H1 (cell line): Measurements from ENCODE around the gene GNG4. TPM values are rescaled to one million over a fixed set of nuclear protein-coding genes. Genes with fewer than 3 reads are reported as not detected.

Experiments
- CTCF ChIA-PET: fragments of 300-600 bp; sonication (Branson Sonifier 250); formaldehyde crosslinking; loops from one replicate; lab custom pipeline; 2021; ENCODE audit not compliant: partially characterized antibody; lab: Charles Lee
- POLR2A ChIA-PET: fragments of 300-600 bp; sonication (Branson Sonifier 250); formaldehyde crosslinking; loops from one replicate; lab custom pipeline; 2021; ENCODE audit warnings: inconsistent platforms; ENCODE audit not compliant: partially characterized antibody; lab: Charles Lee
- DNase-seq, 2 experiments: peaks; one replicate each; pipeline versions ENCODE4 v3.0.0 to v3.0.0-alpha.2; 2010 to 2022; ENCODE audit warnings: low spot score in 2 of 2, low read depth in 1 of 2, mixed read lengths in 1 of 2
- FAIRE-seq: peaks from 2 replicates; lab custom pipeline; 2011; peaks lifted over from hg19 to GRCh38; lab: Jason Lieb, UNC
- H2AFZ ChIP-seq: 2 replicates; pipeline ENCODE4 v1.8.1; 2012; ENCODE audit warnings: low read length, inconsistent platforms
- H2AK5ac ChIP-seq: 2 replicates; pipeline ENCODE4 v1.6.1; 2013; ENCODE audit warnings: low read depth, low read length
- H2BK120ac ChIP-seq: replicated peaks from 2 replicates; pipeline ENCODE3; 2013; ENCODE audit warnings: low read depth, low read length, inconsistent platforms
- H2BK12ac ChIP-seq: 2 replicates; pipeline ENCODE4 v1.6.1; 2013; ENCODE audit warnings: low read depth, low read length
- H2BK15ac ChIP-seq: 2 replicates; pipeline ENCODE4 v1.6.1; 2013; ENCODE audit warnings: low read length
- H2BK20ac ChIP-seq: 2 replicates; pipeline ENCODE4 v1.6.1; 2013; ENCODE audit warnings: low read length
- H2BK5ac ChIP-seq: 2 replicates; pipeline ENCODE4 v1.6.1; 2013; ENCODE audit warnings: low read depth, low read length
- H3K14ac ChIP-seq: 2 replicates; pipeline ENCODE4 v1.6.1; 2013; ENCODE audit warnings: inconsistent platforms; ENCODE audit not compliant: insufficient read length
- H3K18ac ChIP-seq: 2 replicates; pipeline ENCODE4 v1.6.1; 2013; ENCODE audit warnings: low read length; ENCODE audit errors: extremely low read depth
- H3K23ac ChIP-seq: 2 replicates; pipeline ENCODE4 v1.6.1; 2013; ENCODE audit warnings: inconsistent platforms; ENCODE audit not compliant: insufficient read length
- H3K23me2 ChIP-seq: 2 replicates; pipeline ENCODE4 v1.6.1; 2013; ENCODE audit warnings: low read depth, low read length
- H3K27ac ChIP-seq: 2 replicates; pipeline ENCODE4 v1.6.1; 2011; ENCODE audit warnings: low read depth, low read length, inconsistent platforms
- H3K27me3 ChIP-seq, 4 experiments: replicated peaks in 1 of 4; 1 replicate in 1 of 4; 2 replicates in 3 of 4; pipeline versions ENCODE4 v1.6.1 to v1.8.1; 2011 to 2013; ENCODE audit warnings: low read length in 3 of 4, mild to moderate bottlenecking in 3 of 4, inconsistent platforms in 2 of 4, mixed read lengths in 2 of 4, moderate library complexity in 1 of 4; ENCODE audit not compliant: control insufficient read depth in 3 of 4, insufficient read depth in 3 of 4; ENCODE audit errors: extremely low read depth in 1 of 4
- H3K36me3 ChIP-seq, 4 experiments: 2 replicates each; pipeline versions ENCODE4 v1.6.1 to v1.8.1; 2011 to 2013; ENCODE audit warnings: mild to moderate bottlenecking in 4 of 4, low read length in 3 of 4, moderate library complexity in 2 of 4, control low read depth in 1 of 4, inconsistent platforms in 1 of 4; ENCODE audit not compliant: insufficient read depth in 4 of 4, control insufficient read depth in 2 of 4
- H3K4ac ChIP-seq: replicated peaks from 2 replicates; pipeline ENCODE3; 2013; ENCODE audit warnings: low read length, low read depth, mixed read lengths, inconsistent platforms; ENCODE audit not compliant: insufficient read length
- H3K4me1 ChIP-seq, 4 experiments: replicated peaks in 1 of 4; 1 replicate in 1 of 4; 2 replicates in 3 of 4; pipeline versions ENCODE4 v1.6.1 to v1.8.1; 2011 to 2013; ENCODE audit warnings: low read length in 3 of 4, inconsistent platforms in 2 of 4, mixed read lengths in 1 of 4; ENCODE audit not compliant: insufficient read depth in 4 of 4, control insufficient read depth in 3 of 4
- H3K4me2 ChIP-seq, 2 experiments: 2 replicates each; pipeline versions ENCODE4 v1.6.1 to v1.8.1; 2011 to 2013; ENCODE audit warnings: low read depth in 2 of 2, low read length in 2 of 2, control low read depth in 1 of 2, inconsistent platforms in 1 of 2, mild to moderate bottlenecking in 1 of 2; ENCODE audit not compliant: insufficient read depth in 1 of 2
- H3K4me3 ChIP-seq, 4 experiments: fragments of 200-600, 300-600 bp in 1 of 4; sonication (generic), shearing (Covaris generic), sonication (Bioruptor Twin) in 1 of 4; 2 replicates each; pipeline versions ENCODE4 v1.5.1 to v1.8.1; 2011 to 2016; ENCODE audit warnings: low read length in 4 of 4, low read depth in 3 of 4, control low read depth in 2 of 4, inconsistent platforms in 2 of 4, mild to moderate bottlenecking in 2 of 4, mixed read lengths in 1 of 4, moderate library complexity in 1 of 4; ENCODE audit not compliant: insufficient read depth in 2 of 4; ENCODE audit errors: extremely low read depth in 1 of 4
- H3K56ac ChIP-seq: replicated peaks from 2 replicates; pipeline ENCODE3; 2013; ENCODE audit warnings: low read depth, mild to moderate bottlenecking, mixed read lengths, low read length, inconsistent platforms; ENCODE audit not compliant: insufficient read length
- H3K79me1 ChIP-seq: 2 replicates; pipeline ENCODE4 v1.6.1; 2013; ENCODE audit warnings: low read depth, low read length, control low read depth
- H3K79me2 ChIP-seq, 2 experiments: 2 replicates each; pipeline versions ENCODE4 v1.6.1 to v1.8.1; 2012 to 2013; ENCODE audit warnings: low read length in 2 of 2, mild to moderate bottlenecking in 2 of 2, inconsistent platforms in 1 of 2; ENCODE audit not compliant: insufficient read depth in 2 of 2, control insufficient read depth in 1 of 2
- H3K9ac ChIP-seq, 4 experiments: replicated peaks in 1 of 4; 1 replicate in 1 of 4; 2 replicates in 3 of 4; pipeline versions ENCODE4 v1.6.1 to v1.8.1; 2011 to 2013; ENCODE audit warnings: low read depth in 3 of 4, low read length in 3 of 4, control low read depth in 2 of 4, mild to moderate bottlenecking in 2 of 4, moderate library complexity in 2 of 4, inconsistent platforms in 1 of 4; ENCODE audit errors: extremely low read depth in 1 of 4
- H3K9me3 ChIP-seq, 2 experiments: 2 replicates each; pipeline versions ENCODE4 v1.6.1 to v1.8.1; 2012 to 2013; ENCODE audit warnings: mild to moderate bottlenecking in 2 of 2, moderate library complexity in 2 of 2, control low read depth in 1 of 2, inconsistent platforms in 1 of 2, low read depth in 1 of 2, low read length in 1 of 2, mixed read lengths in 1 of 2; ENCODE audit not compliant: insufficient read depth in 2 of 2
- H4K20me1 ChIP-seq, 2 experiments: replicated peaks in 1 of 2; 2 replicates each; pipeline versions ENCODE3 to v1.8.1; 2011 to 2013; ENCODE audit warnings: inconsistent platforms in 2 of 2, low read length in 2 of 2, mild to moderate bottlenecking in 1 of 2; ENCODE audit not compliant: insufficient read depth in 2 of 2, control insufficient read depth in 1 of 2
- H4K5ac ChIP-seq: 2 replicates; pipeline ENCODE4 v1.6.1; 2013; ENCODE audit warnings: low read length, low read depth, mixed read lengths, inconsistent platforms; ENCODE audit not compliant: insufficient read length
- H4K8ac ChIP-seq: 2 replicates; pipeline ENCODE4 v1.8.0; 2013; ENCODE audit warnings: mild to moderate bottlenecking, moderate library complexity, low read length, inconsistent platforms; ENCODE audit not compliant: insufficient read depth; ENCODE audit errors: extremely low read depth
- H4K91ac ChIP-seq: replicated peaks from 2 replicates; pipeline ENCODE3; 2013; ENCODE audit warnings: low read length, mixed read lengths, inconsistent platforms; ENCODE audit not compliant: insufficient read length
- CHD2 ChIP-seq: IDR thresholded peaks from 2 replicates; pipeline ENCODE4 v1.6.1; 2012; ENCODE audit warnings: low read length, improper control_type of control experiment
- FOSL1 ChIP-seq: IDR thresholded peaks from 2 replicates; pipeline ENCODE4 v1.6.1; 2011; ENCODE audit warnings: mild to moderate bottlenecking, low read depth, low read length, moderate library complexity; ENCODE audit not compliant: insufficient read depth
- RBBP5 ChIP-seq: IDR thresholded peaks from 2 replicates; pipeline ENCODE4 v1.7.1; 2012; ENCODE audit warnings: low read depth, mild to moderate bottlenecking, inconsistent platforms, low read length, moderate library complexity, borderline replicate concordance
- RNF2 ChIP-seq: fragments of 200-900, 300-1000 bp; sonication (generic); IDR thresholded peaks from 2 replicates; pipeline ENCODE4 v1.7.1; 2016; ENCODE audit warnings: borderline replicate concordance, low read depth, mild to moderate bottlenecking, antibody characterized with exemption, low read length; ENCODE audit not compliant: poor library complexity, severe bottlenecking; ENCODE audit errors: missing control alignments
- SIN3A ChIP-seq, 2 experiments: IDR thresholded peaks in 1 of 2; conservative IDR thresholded peaks in 1 of 2; 2 replicates each; pipeline ENCODE4 v1.6.1; 2011 to 2012; ENCODE audit warnings: low read length in 2 of 2, improper control_type of control experiment in 1 of 2, low read depth in 1 of 2, mild to moderate bottlenecking in 1 of 2
- SIRT6 ChIP-seq: IDR thresholded peaks from one replicate; pipeline ENCODE4 v1.7.1; 2012; ENCODE audit warnings: low read length, inconsistent platforms
- ZNF274 ChIP-seq: IDR thresholded peaks from 2 replicates; pipeline ENCODE4 v1.7.0; 2012; ENCODE audit warnings: low read length, borderline replicate concordance; ENCODE audit errors: extremely low read depth
- WGBS, 2 experiments: shearing (Covaris generic) in 1 of 2; methylation state at CpG; one replicate each; pipeline versions ENCODE4 v1.1.6 to v1.1.7; 2013 to 2015; ENCODE audit warnings: low lambda C conversion rate in 2 of 2, mixed read lengths in 2 of 2, inconsistent platforms in 1 of 2, low coverage in 1 of 2, missing lambda C conversion rate in 1 of 2; ENCODE audit not compliant: insufficient replicate concordance in 2 of 2, insufficient coverage in 1 of 2, insufficient read length in 1 of 2; ENCODE audit errors: extremely low coverage in 1 of 2, missing lambda C conversion rate in 1 of 2; 5-methylcytosine and 5-hydroxymethylcytosine counted together
- polyA plus RNA-seq, 7 experiments: library from polyadenylated mRNA; depleted of rRNA in 3 of 7; stranded (reverse) in 5 of 7; unstranded in 2 of 7; fragments of >200 nt in 5 of 7; fragments of 200-250 nt in 2 of 7; gene quantifications; 1 replicate in 5 of 7; 2 replicates in 1 of 7; 4 replicates in 1 of 7; pipeline versions ENCODE4 v1.2.1 to v1.2.3, GENCODE V29; 2011 to 2013; ENCODE audit warnings: missing spikeins in 2 of 7, mixed read lengths in 2 of 7
- total RNA-seq: library from RNA; stranded (reverse); fragmentation: NEBNext Ultra II Directional; extraction: Animal tissue kit (Norgen Biotek cat#: 25700); gene quantifications from 2 replicates; pipeline ENCODE4 v1.2.1, GENCODE V29; 2021
- TF ChIP-seq, protein P1 (sequence below): IDR thresholded peaks from 2 replicates; pipeline ENCODE4 v1.6.1; 2012; ENCODE audit warnings: inconsistent platforms

GNG4 gene
- total and polyA plus RNA-seq, 2 of the 8 experiments (the other 6 are each of a cell fraction or from before 2014, with no cell fraction given) = 95.5 to 96.8 TPM

DNA sequence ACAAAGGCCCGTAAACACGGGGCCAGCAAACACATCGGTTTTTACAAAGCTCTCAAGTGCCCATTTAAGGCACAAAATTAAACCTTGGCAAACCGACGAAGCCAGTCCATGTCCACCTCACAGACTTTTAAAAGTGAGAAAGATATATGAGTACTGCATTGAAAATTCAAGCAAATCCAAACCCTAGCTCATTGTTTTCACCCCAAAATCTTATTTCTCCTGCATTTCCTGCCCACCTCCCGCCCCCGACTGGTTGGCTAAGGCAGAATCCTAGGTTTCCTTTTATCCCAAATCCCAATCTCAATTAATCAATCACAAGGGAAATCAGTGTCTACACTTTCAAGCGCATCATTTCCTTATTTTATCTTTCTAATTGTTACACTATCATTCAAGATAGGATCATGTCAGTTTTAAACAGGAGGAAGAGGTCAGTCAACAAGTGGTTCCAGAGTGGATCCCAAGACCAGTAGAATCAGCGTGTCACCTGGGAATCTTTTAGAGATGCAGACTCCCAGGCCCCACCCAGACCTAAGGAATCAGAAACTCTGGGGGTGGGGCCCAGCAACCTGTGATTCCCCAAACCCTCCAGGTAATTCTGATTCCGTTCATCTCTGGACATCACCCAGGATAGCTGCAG lies 1.7 kb upstream of the GNG4 start:
- Histone ChIP-seq H3K4me3 (peak overlapping the region; percentile 45 to 87 (median 54); a peak in 7 of 8 replicates), H3K79me2 (peaks cover 0 to 21% of the 10 kb centered on the region in 2 experiments; a peak in 2 of 4 replicates), H3K4me2 (peak overlapping the region; percentile 82 to 91), H3K56ac (no peak overlapping the region), H3K23ac (no peak overlapping the region), H4K91ac (peak overlapping the region; percentile 62), H3K4ac (peak overlapping the region; percentile 93), H2BK15ac (peak overlapping the region; percentile 72), H4K20me1 (peaks cover 0 to 2% of the 10 kb centered on the region in 2 experiments), H2BK20ac (peak overlapping the region; percentile 61; the same call in 1 of the 2 replicates), H3K14ac (no peak overlapping the region), H4K5ac (no peak overlapping the region), H3K9me3 (no peaks in the 10 kb centered on the region), H3K27me3 (no peaks in the 10 kb centered on the region), H2AFZ (0 out of 2 replicates have a peak overlapping the region, but pooled peaks have one; percentile 60), H3K18ac (peak overlapping the region; percentile 87), H3K23me2 (peaks cover 19% of the 10 kb centered on the region), H2BK5ac (peak overlapping the region; percentile 87), H3K79me1 (no peaks in the 10 kb centered on the region), H3K9ac (peak overlapping the region in 3 of 4 experiments; percentile 65 to 77 (median 77); a peak in 6 of 7 replicates), H3K27ac (peak overlapping the region; percentile 72; the same call in 1 of the 2 replicates), H4K8ac (peak overlapping the region; percentile 81; the same call in 1 of the 2 replicates), H2BK12ac (peak overlapping the region; percentile 96), H3K36me3 (no peaks in the 10 kb centered on the region), H2AK5ac (peak overlapping the region; percentile 46; the same call in 1 of the 2 replicates), H2BK120ac (peak overlapping the region; percentile 26), H3K4me1 (peaks cover 0 to 18% (median 6%) of the 10 kb centered on the region in 4 experiments)
- FAIRE-seq (no peak), DNase-seq (no peak)
- ChIA-PET POLR2A (interaction anchor here (1.2 to 1.8 kb wide), 7 partner anchors 8 to 51 kb away, joined by 3 to 5 read pairs (median 3); no protein-coding TSS in a partner anchor), CTCF (interaction anchor here (0.7 to 1.9 kb wide), 7 partner anchors 10 to 105 kb away, joined by 3 to 9 read pairs (median 4); no protein-coding TSS in a partner anchor)
- 34% methylated on average over 10 of the region's 10 CpGs; no CpG with 5 or more reads in 1 of the 2 experiments for WGBS, 2 experiments
- TF ChIP-seq SIRT6 = no peak
- no peak for TF ChIP-seq SIN3A (conservative IDR thresholded peaks at IDR 0.05 in 1 of 2, IDR thresholded peaks at IDR 0.05 in 1 of 2; ENCODE audit: low read depth in 1 of 2, low read length in 2 of 2)
- TF ChIP-seq RBBP5 = no peak
- TF ChIP-seq RNF2 = no peak
- no peak for TF ChIP-seq FOSL1
- TF ChIP-seq, protein P1, sequence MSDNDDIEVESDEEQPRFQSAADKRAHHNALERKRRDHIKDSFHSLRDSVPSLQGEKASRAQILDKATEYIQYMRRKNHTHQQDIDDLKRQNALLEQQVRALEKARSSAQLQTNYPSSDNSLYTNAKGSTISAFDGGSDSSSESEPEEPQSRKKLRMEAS = no peak
- TF ChIP-seq ZNF274 = no peak
- no peak for TF ChIP-seq CHD2
